Liver (tissue), 9 donors: ENCODE results near the gene CDA. TPM values are rescaled to one million over a fixed set of nuclear protein-coding genes. Genes with fewer than 3 reads are reported as not detected.

Source experiments
- DNase-seq: peaks from one replicate; pipeline ENCODE4 v3.0.0-alpha.2; 2017; ENCODE audit warnings: low spot score
- H3K27ac ChIP-seq, 2 donors: one replicate each; pipeline ENCODE4 v1.7.0; 2013; ENCODE audit warnings: inconsistent platforms in 2 of 2, low read length in 2 of 2, control low read depth in 1 of 2, low read depth in 1 of 2, mild to moderate bottlenecking in 1 of 2
- H3K27me3 ChIP-seq, 4 donors: one replicate each; pipeline versions ENCODE4 v1.6.1 to v1.7.0; 2013; ENCODE audit warnings: low read length in 3 of 4, inconsistent platforms in 1 of 4, mild to moderate bottlenecking in 1 of 4, moderate library complexity in 1 of 4; ENCODE audit not compliant: control insufficient read depth in 4 of 4, insufficient read depth in 4 of 4
- H3K36me3 ChIP-seq, 4 donors: one replicate each; pipeline versions ENCODE4 v1.6.1 to v1.7.0; 2013; ENCODE audit warnings: low read length in 3 of 4, mild to moderate bottlenecking in 3 of 4, low read depth in 1 of 4, moderate library complexity in 1 of 4; ENCODE audit not compliant: control insufficient read depth in 4 of 4, insufficient read depth in 3 of 4
- H3K4me1 ChIP-seq, 4 donors: one replicate each; pipeline versions ENCODE4 v1.6.1 to v1.7.0; 2013; ENCODE audit warnings: low read length in 3 of 4, mild to moderate bottlenecking in 3 of 4, moderate library complexity in 1 of 4; ENCODE audit not compliant: control insufficient read depth in 4 of 4, insufficient read depth in 4 of 4
- H3K4me3 ChIP-seq, 3 donors: one replicate each; pipeline versions ENCODE4 v1.6.1 to v1.7.0; 2013; ENCODE audit warnings: low read length in 3 of 3, control low read depth in 1 of 3, low read depth in 1 of 3, mild to moderate bottlenecking in 1 of 3
- H3K9ac ChIP-seq, 2 donors: one replicate each; pipeline ENCODE4 v1.7.0; 2013; ENCODE audit warnings: low read length in 2 of 2, mild to moderate bottlenecking in 2 of 2, moderate library complexity in 2 of 2, control low read depth in 1 of 2, low read depth in 1 of 2
- H3K9me3 ChIP-seq, 4 donors: one replicate each; pipeline versions ENCODE4 v1.6.1 to v1.7.0; 2013; ENCODE audit warnings: low read length in 3 of 4; ENCODE audit not compliant: control insufficient read depth in 4 of 4
- CTCF ChIP-seq: fragments of 150-350 bp; IDR thresholded peaks from 2 replicates; pipeline ENCODE4 v1.5.1; 2017; ENCODE audit warnings: improper control_type of control experiment, low read depth, low read length; ENCODE audit not compliant: missing input control
- EGR1 ChIP-seq, 2 donors: IDR thresholded peaks; 2 replicates each; pipeline ENCODE4 v1.6.1; 2016 to 2018; ENCODE audit warnings: antibody characterized with exemption in 2 of 2, low read depth in 2 of 2
- FOXA1 ChIP-seq: IDR thresholded peaks from 2 replicates; pipeline ENCODE4 v1.6.1; 2016; ENCODE audit warnings: antibody characterized with exemption
- FOXA2 ChIP-seq: IDR thresholded peaks from 2 replicates; pipeline ENCODE4 v1.6.1; 2016; ENCODE audit warnings: antibody characterized with exemption
- GABPA ChIP-seq, 2 donors: IDR thresholded peaks in 1 of 2; conservative IDR thresholded peaks in 1 of 2; 2 replicates each; pipeline ENCODE4 v1.6.1; 2016; ENCODE audit warnings: antibody characterized with exemption in 2 of 2, mild to moderate bottlenecking in 1 of 2, moderate library complexity in 1 of 2
- HNF4A ChIP-seq, 2 donors: conservative IDR thresholded peaks; 2 replicates each; pipeline ENCODE4 v1.6.1; 2016; ENCODE audit warnings: antibody characterized with exemption in 2 of 2, mild to moderate bottlenecking in 2 of 2
- HNF4G ChIP-seq: IDR thresholded peaks from 2 replicates; pipeline ENCODE4 v1.6.1; 2016; ENCODE audit warnings: antibody characterized with exemption
- JUND ChIP-seq, 2 donors: IDR thresholded peaks; 2 replicates each; pipeline ENCODE4 v1.6.1; 2016; ENCODE audit warnings: antibody characterized with exemption in 2 of 2
- MAX ChIP-seq: IDR thresholded peaks from 2 replicates; pipeline ENCODE4 v1.6.1; 2016; ENCODE audit warnings: antibody characterized with exemption
- RAD21 ChIP-seq, 2 donors: IDR thresholded peaks; 2 replicates each; pipeline ENCODE4 v1.6.1; 2016; ENCODE audit warnings: antibody characterized with exemption in 2 of 2, mild to moderate bottlenecking in 2 of 2
- RXRA ChIP-seq, 2 donors: IDR thresholded peaks; 2 replicates each; pipeline ENCODE4 v1.6.1; 2017 to 2018; ENCODE audit warnings: antibody characterized with exemption in 2 of 2, mild to moderate bottlenecking in 1 of 2
- SP1 ChIP-seq: IDR thresholded peaks from 2 replicates; pipeline ENCODE4 v1.6.1; 2018; ENCODE audit warnings: antibody characterized with exemption, mild to moderate bottlenecking
- TAF1 ChIP-seq: conservative IDR thresholded peaks from 2 replicates; pipeline ENCODE4 v1.6.1; 2016; ENCODE audit warnings: antibody characterized with exemption, mild to moderate bottlenecking
- YY1 ChIP-seq: IDR thresholded peaks from 2 replicates; pipeline ENCODE4 v1.6.1; 2016; ENCODE audit warnings: antibody characterized with exemption, mild to moderate bottlenecking
- ZBTB33 ChIP-seq: IDR thresholded peaks from 2 replicates; pipeline ENCODE4 v1.6.1; 2016; ENCODE audit warnings: antibody characterized with exemption
- WGBS: extraction: QIAGEN DNeasy Blood & Tissue Kit; methylation state at CpG from one replicate; pipeline ENCODE4 v1.1.7; 2013; 5-methylcytosine and 5-hydroxymethylcytosine counted together
- polyA plus RNA-seq, 2 donors: library from polyadenylated mRNA; stranded (reverse) in 1 of 2; unstranded in 1 of 2; fragments of 200-250 nt in 1 of 2; fragments of >200 nt in 1 of 2; fragmentation: Nextera tagmentation in 1 of 2; extraction: Ambion mirVana in 1 of 2; gene quantifications; one replicate each; pipeline versions ENCODE4 v1.2.1 to v1.2.3, GENCODE V29; 2013 to 2015
- total RNA-seq, 2 donors: library from RNA; depleted of rRNA; stranded (reverse); fragments of >200 nt; gene quantifications; one replicate each; pipeline ENCODE4 v1.2.3, GENCODE V29; 2014
- TF ChIP-seq, protein P1 (sequence below): IDR thresholded peaks from 2 replicates; pipeline ENCODE4 v1.6.1; 2016; ENCODE audit warnings: antibody characterized with exemption, mild to moderate bottlenecking
- donor health status: healthy.
- donor health status: healthy.
- donor health status: healthy.
- donor health status: healthy.
- donor health status: healthy.

Gene CDA
- total and polyA plus RNA-seq, 4 donors, result 0.42 to 38.9 (median 16.9) TPM

DNA sequence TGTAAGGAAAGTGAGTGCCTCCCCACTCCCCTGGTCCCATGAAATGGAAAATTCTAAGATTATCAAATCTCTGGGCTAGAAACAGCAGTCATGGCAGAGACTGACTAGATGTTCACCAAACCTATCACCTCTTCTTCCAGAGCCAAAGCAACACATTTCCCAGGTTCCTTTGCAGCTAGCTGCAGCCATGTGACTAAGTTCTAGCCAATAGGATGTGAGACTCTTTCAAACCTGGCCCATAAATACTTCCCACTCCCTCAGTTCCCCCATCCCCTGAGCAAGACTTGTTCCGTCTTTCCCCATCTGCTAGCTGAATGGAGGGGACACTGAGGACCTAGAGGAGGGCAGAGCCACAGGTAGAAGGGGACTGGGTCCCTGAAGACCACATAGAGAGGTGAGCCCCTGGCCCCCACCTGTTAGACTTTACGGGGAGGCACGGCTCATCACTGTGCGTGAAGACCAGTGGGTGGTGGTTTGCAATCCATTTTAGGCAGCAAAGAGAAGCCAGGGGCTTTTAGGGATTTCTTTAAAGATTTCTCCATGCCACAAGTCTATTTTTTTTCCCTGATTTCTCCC lies 19.3 kb upstream of the CDA start (continued):
- TF ChIP-seq JUND (IDR thresholded peaks at IDR 0.05), result no peak

- no peak for DNase-seq
- no peak overlapping the region for H3K4me3 ChIP-seq
- 91% methylated on average over 5 of the region's 5 CpGs for WGBS
- no peak overlapping the region for H3K27ac ChIP-seq
- no peaks in the 10 kb centered on the region for H3K27me3 ChIP-seq
- H3K36me3 ChIP-seq, result no peaks in the 10 kb centered on the region
- TF ChIP-seq CTCF (no peak), RXRA (IDR thresholded peaks at IDR 0.05) (no peak), HNF4A (conservative IDR thresholded peaks at IDR 0.05) (no peak), JUND (IDR thresholded peaks at IDR 0.05) (no peak), ZBTB33 (no peak), HNF4G (no peak), MAX (no peak), EGR1 (IDR thresholded peaks at IDR 0.05; ENCODE audit: low read depth in 2 of 2) (no peak), TAF1 (no peak), FOXA2 (no peak), RAD21 (IDR thresholded peaks at IDR 0.05) (no peak), GABPA (IDR thresholded peaks at IDR 0.05 in 1 of 2, conservative IDR thresholded peaks at IDR 0.05 in 1 of 2) (no peak), SP1 (no peak), YY1 (no peak), FOXA1 (no peak)
- TF ChIP-seq, protein P1, sequence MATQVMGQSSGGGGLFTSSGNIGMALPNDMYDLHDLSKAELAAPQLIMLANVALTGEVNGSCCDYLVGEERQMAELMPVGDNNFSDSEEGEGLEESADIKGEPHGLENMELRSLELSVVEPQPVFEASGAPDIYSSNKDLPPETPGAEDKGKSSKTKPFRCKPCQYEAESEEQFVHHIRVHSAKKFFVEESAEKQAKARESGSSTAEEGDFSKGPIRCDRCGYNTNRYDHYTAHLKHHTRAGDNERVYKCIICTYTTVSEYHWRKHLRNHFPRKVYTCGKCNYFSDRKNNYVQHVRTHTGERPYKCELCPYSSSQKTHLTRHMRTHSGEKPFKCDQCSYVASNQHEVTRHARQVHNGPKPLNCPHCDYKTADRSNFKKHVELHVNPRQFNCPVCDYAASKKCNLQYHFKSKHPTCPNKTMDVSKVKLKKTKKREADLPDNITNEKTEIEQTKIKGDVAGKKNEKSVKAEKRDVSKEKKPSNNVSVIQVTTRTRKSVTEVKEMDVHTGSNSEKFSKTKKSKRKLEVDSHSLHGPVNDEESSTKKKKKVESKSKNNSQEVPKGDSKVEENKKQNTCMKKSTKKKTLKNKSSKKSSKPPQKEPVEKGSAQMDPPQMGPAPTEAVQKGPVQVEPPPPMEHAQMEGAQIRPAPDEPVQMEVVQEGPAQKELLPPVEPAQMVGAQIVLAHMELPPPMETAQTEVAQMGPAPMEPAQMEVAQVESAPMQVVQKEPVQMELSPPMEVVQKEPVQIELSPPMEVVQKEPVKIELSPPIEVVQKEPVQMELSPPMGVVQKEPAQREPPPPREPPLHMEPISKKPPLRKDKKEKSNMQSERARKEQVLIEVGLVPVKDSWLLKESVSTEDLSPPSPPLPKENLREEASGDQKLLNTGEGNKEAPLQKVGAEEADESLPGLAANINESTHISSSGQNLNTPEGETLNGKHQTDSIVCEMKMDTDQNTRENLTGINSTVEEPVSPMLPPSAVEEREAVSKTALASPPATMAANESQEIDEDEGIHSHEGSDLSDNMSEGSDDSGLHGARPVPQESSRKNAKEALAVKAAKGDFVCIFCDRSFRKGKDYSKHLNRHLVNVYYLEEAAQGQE, result no peak
- H3K4me1 ChIP-seq, result no peaks in the 10 kb centered on the region
- no peaks in the 10 kb centered on the region for H3K9me3 ChIP-seq
- H3K9ac ChIP-seq, result no peak overlapping the region
Measured at GRCh38 chr1:20571427-20571826, 17.5 kb upstream of the CDA start.
